Thymus (tissue), 11 donors: ENCODE measurements around the gene ARHGAP24. TPM values are rescaled to one million over a fixed set of nuclear protein-coding genes. Genes with fewer than 3 reads are reported as not detected.

Source experiments
- DNase-seq, 9 donors: peaks; one replicate each; pipeline ENCODE4 v3.0.0-alpha.2; 2013; ENCODE audit warnings: low spot score in 9 of 9, low read depth in 6 of 9, missing footprints in 1 of 9
- H3K27ac ChIP-seq, 2 donors: one replicate each; pipeline ENCODE4 v1.5.1; 2013; ENCODE audit warnings: control low read depth in 1 of 2, low read depth in 1 of 2, low read length in 1 of 2, mild to moderate bottlenecking in 1 of 2, moderate library complexity in 1 of 2
- H3K27me3 ChIP-seq, 2 donors: one replicate each; pipeline ENCODE4 v1.5.1; 2013; ENCODE audit warnings: low read length in 1 of 2; ENCODE audit not compliant: control insufficient read depth in 2 of 2, insufficient read depth in 1 of 2
- H3K36me3 ChIP-seq, 2 donors: one replicate each; pipeline ENCODE4 v1.5.1; 2013; ENCODE audit warnings: low read length in 1 of 2, mild to moderate bottlenecking in 1 of 2, moderate library complexity in 1 of 2; ENCODE audit not compliant: control insufficient read depth in 2 of 2, insufficient read depth in 2 of 2
- H3K4me1 ChIP-seq, 2 donors: one replicate each; pipeline ENCODE4 v1.5.1; 2013; ENCODE audit warnings: low read length in 2 of 2; ENCODE audit not compliant: control insufficient read depth in 2 of 2, insufficient read depth in 2 of 2
- H3K4me3 ChIP-seq, 2 donors: one replicate each; pipeline ENCODE4 v1.5.1; 2013; ENCODE audit warnings: low read length in 2 of 2, control low read depth in 1 of 2, mild to moderate bottlenecking in 1 of 2
- H3K9me3 ChIP-seq, 2 donors: one replicate each; pipeline ENCODE4 v1.5.1; 2013; ENCODE audit warnings: low read length in 1 of 2, mild to moderate bottlenecking in 1 of 2; ENCODE audit not compliant: control insufficient read depth in 2 of 2, insufficient read depth in 1 of 2
- WGBS: extraction: QIAGEN DNeasy Blood & Tissue Kit; methylation state at CpG from one replicate; pipeline ENCODE4 v1.1.7; 2013; 5-methylcytosine and 5-hydroxymethylcytosine counted together
- polyA plus RNA-seq: library from polyadenylated mRNA; stranded (reverse); fragments of 200-250 nt; gene quantifications from one replicate; pipeline ENCODE4 v1.2.3, GENCODE V29; 2013
- total RNA-seq: library from RNA; stranded (reverse); fragments of 120-200 nt; gene quantifications from one replicate; pipeline ENCODE4 v1.2.4, GENCODE V29; 2013
- donor health status: healthy.

Gene ARHGAP24
- total and polyA plus RNA-seq, 2 donors: 10.0 to 18.2 TPM

- Histone ChIP-seq H3K4me1 (no peaks in the 10 kb centered on the region), H3K27me3 (no peaks in the 10 kb centered on the region), H3K27ac (no peak overlapping the region), H3K36me3 (no peaks in the 10 kb centered on the region), H3K9me3 (no peaks in the 10 kb centered on the region), H3K4me3 (no peak overlapping the region)
- 93% methylated on average over 2 of the region's 2 CpGs for WGBS
- no peak for DNase-seq
These were observed 28.6 kb upstream of the ARHGAP24 start for GRCh38 chr4:85446141-85446861.

GRCh38 chr4:85448906-85449890 is 25.8 kb upstream of the ARHGAP24 start:
- H3K36me3 ChIP-seq: no peaks in the 10 kb centered on the region
- H3K9me3 ChIP-seq: no peaks in the 10 kb centered on the region
- no peaks in the 10 kb centered on the region for H3K27me3 ChIP-seq
- 51% methylated on average over 6 of the region's 6 CpGs for WGBS
- DNase-seq: peak in 1 of 9 donors; percentile 3
- no peak overlapping the region for H3K27ac ChIP-seq
- no peak overlapping the region for H3K4me3 ChIP-seq
- no peaks in the 10 kb centered on the region for H3K4me1 ChIP-seq

GRCh38 chr4:85452058-85452731 is 22.8 kb upstream of the ARHGAP24 start:
- no peaks in the 10 kb centered on the region for H3K36me3 ChIP-seq
- WGBS: 90% methylated on average over 3 of the region's 3 CpGs
- H3K27ac ChIP-seq: no peak overlapping the region
- no peak overlapping the region for H3K4me3 ChIP-seq
- DNase-seq: no peak
- H3K4me1 ChIP-seq: no peaks in the 10 kb centered on the region
- no peaks in the 10 kb centered on the region for H3K27me3 ChIP-seq
- H3K9me3 ChIP-seq: peaks cover 0 to 5% of the 10 kb centered on the region in 2 donors

DNA sequence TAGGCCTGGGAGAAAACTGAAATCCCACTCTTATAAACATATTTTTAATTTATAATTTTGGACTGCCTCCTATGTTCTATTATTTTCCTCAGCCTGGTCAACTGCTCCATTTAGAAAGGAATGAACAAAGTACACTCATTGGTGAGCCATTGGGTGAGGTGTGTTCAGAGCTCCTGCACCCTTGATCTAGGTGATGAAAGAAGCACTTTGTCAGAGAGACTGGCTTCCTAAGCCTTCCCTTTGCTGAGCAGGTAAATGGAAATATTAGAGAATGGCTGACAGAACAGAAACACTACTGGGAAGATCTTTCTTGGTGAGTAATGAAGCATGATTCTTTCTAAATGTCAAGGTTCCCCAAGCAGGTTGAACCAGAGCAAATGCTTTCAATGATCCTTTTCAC is 19.0 kb upstream of the ARHGAP24 start:
- no peak for DNase-seq
- H3K36me3 ChIP-seq: no peaks in the 10 kb centered on the region
- peaks cover 0 to 5% of the 10 kb centered on the region in 2 donors for H3K9me3 ChIP-seq
- no peaks in the 10 kb centered on the region for H3K27me3 ChIP-seq
- no peak overlapping the region for H3K4me3 ChIP-seq
- no peaks in the 10 kb centered on the region for H3K4me1 ChIP-seq
- no peak overlapping the region for H3K27ac ChIP-seq

DNA sequence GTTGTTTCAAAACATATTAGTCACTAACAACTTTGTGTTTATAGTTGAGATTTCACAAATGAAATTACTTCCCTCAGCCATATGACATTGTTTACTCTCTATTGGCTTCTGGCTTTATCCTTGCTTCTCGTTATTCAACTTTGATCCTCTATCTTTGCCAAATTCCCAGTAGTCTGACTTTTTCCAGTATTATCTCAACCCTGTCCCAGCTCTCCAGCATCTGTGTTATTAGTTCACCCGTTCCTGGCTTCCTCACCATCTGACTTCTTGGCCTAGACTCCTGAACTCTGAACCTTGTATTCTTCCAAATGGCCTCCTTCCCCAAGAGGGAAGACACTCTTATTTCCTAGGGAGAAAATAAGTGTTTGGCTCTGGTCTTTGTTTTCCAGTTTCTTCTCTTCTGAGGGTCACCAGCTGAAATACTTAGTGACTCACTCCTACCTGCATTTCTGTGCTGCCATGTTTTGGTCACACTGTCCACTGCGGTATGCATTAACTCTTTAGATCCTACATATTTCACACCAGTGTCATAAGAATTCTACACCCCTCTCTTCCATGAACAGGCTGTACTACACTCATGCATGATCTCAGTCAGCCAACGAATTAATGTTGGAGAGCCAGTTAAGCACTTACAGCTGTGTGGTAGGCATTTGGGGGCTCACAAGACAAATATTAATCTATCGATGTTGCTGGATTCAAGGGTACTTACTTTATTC is 17.0 kb upstream of the ARHGAP24 start:
- no peak overlapping the region for H3K27ac ChIP-seq
- no peaks in the 10 kb centered on the region for H3K4me1 ChIP-seq
- WGBS: 95% methylated on average over 5 of the region's 5 CpGs
- no peak overlapping the region for H3K4me3 ChIP-seq
- no peaks in the 10 kb centered on the region for H3K27me3 ChIP-seq
- DNase-seq: no peak
- no peaks in the 10 kb centered on the region for H3K36me3 ChIP-seq
- peaks cover 0 to 7% of the 10 kb centered on the region in 2 donors for H3K9me3 ChIP-seq

- Histone ChIP-seq H3K9me3 (peaks cover 0 to 7% of the 10 kb centered on the region in 2 donors), H3K4me1 (no peaks in the 10 kb centered on the region), H3K4me3 (no peak overlapping the region), H3K27ac (no peak overlapping the region), H3K36me3 (no peaks in the 10 kb centered on the region), H3K27me3 (no peaks in the 10 kb centered on the region)
- DNase-seq: no peak
- 87% methylated on average over 1 of the region's 1 CpG for WGBS
These were observed 15.2 kb upstream of the ARHGAP24 start for GRCh38 chr4:85459736-85460135.

DNA sequence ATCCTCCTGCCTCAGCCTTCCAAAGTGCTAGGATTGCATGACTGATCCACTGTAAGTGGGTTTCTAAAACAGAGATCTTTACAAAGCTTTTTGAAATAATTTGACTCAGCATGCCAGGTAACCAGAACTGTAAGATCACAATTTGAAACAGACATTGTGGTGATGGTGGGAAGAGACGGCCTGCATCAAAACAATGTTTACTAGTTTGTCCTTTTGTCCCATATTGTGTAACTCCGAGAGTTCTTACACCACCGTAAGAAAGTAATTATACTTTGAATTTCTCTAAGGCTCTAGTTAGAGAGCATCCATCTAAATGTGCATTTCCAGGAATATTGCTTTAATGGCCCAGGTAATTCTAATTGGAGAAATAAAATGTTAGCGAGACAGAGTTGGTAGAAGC is 594 bp upstream of the ARHGAP24 start:
- peak overlapping the region in 1 of 2 donors; percentile 72 for H3K27ac ChIP-seq
- H3K27me3 ChIP-seq: peaks cover 0 to 9% of the 10 kb centered on the region in 2 donors
- DNase-seq: no peak
- no peaks in the 10 kb centered on the region for H3K36me3 ChIP-seq
- H3K4me3 ChIP-seq: no peak overlapping the region
- H3K9me3 ChIP-seq: no peaks in the 10 kb centered on the region
- 91% methylated on average over 4 of the region's 4 CpGs for WGBS
- peaks cover 5% of the 10 kb centered on the region in 2 donors for H3K4me1 ChIP-seq

DNA sequence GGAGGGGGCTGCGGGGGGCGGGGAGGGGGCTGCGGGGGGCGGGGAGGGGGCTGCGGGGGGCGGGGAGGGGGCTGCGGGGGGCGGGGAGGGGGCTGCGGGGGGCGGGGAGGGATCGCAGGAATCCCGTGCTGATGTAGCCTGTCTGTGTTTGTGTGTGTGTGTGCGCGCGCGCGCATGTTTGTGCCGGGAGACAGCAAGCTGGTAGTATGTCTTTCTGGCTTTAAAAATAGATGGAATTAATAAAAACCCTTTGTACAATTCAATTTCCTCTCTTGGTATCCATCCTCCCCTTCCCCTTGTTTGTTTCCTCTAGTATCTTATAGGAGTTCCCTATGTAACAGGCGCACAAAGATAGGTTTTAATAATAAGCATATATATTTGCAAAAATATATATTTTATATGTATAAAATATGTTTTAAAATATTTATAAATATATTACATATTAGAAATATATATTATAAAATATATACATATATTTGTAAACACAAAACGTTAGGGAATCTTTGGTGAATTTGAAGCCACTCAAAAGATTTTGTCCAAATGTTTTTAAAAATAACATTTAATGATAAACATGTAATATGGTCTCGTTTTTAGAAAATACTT is 782 bp downstream of the ARHGAP24 start:
- peak in 1 of 9 donors; percentile 6 for DNase-seq
- peaks cover 0 to 9% of the 10 kb centered on the region in 2 donors for H3K27me3 ChIP-seq
- H3K4me1 ChIP-seq: peaks cover 5% of the 10 kb centered on the region in 2 donors
- H3K4me3 ChIP-seq: peak overlapping the region; percentile 45 to 51
- peak overlapping the region; percentile 72 to 86 for H3K27ac ChIP-seq
- WGBS: 7% methylated on average over 19 of the region's 21 CpGs
- no peaks in the 10 kb centered on the region for H3K9me3 ChIP-seq
- no peaks in the 10 kb centered on the region for H3K36me3 ChIP-seq
